HAP-1 (cell line): ENCODE measurements around the gene EYS.

ENCODE experiments used
- DNase-seq, 2 experiments: peaks; one replicate each; pipeline ENCODE4 v3.0.0-alpha.2; 2016 to 2020; ENCODE audit warnings: low spot score in 2 of 2
- H3K27me3 ChIP-seq: fragments of 250-450 bp; sonication (Bioruptor Pico); 2 replicates; pipeline ENCODE4 v1.5.1; 2020; ENCODE audit warnings: low read depth, mild to moderate bottlenecking, moderate library complexity
- H3K36me3 ChIP-seq: fragments of 250-450 bp; sonication (Bioruptor Pico); replicated peaks from 2 replicates; pipeline ENCODE4 v1.5.1; 2020; ENCODE audit warnings: mild to moderate bottlenecking
- H3K4me1 ChIP-seq: fragments of 250-450 bp; sonication (Bioruptor Pico); 2 replicates; pipeline ENCODE4 v1.5.1; 2020; ENCODE audit warnings: mild to moderate bottlenecking
- H3K4me3 ChIP-seq: fragments of 250-450 bp; sonication (Bioruptor Pico); 2 replicates; pipeline ENCODE4 v1.5.1; 2020; ENCODE audit warnings: mild to moderate bottlenecking, moderate library complexity
- H3K9me3 ChIP-seq: fragments of 250-450 bp; sonication (Bioruptor Pico); 2 replicates; pipeline ENCODE4 v1.5.1; 2020; ENCODE audit warnings: mild to moderate bottlenecking, moderate library complexity
- in situ Hi-C: fragments of 300-500 bp; cut with MboI; formaldehyde crosslinking; loops from 3 replicates; pipeline ENCODE4 v1.14.3; 2020; ENCODE audit warnings: low sequenced_read_pairs, inconsistent platforms, mixed read lengths

Gene EYS

GRCh38 chr6:64326939-64327338 lies 1380.1 kb downstream of the EYS start:
- Histone ChIP-seq H3K4me3 (no peak overlapping the region), H3K4me1 (no peaks in the 10 kb centered on the region), H3K27me3 (no peaks in the 10 kb centered on the region), H3K9me3 (no peaks in the 10 kb centered on the region), H3K36me3 (no peaks in the 10 kb centered on the region)
- no peak for DNase-seq
- in situ Hi-C loops, result loop anchor here (10.0 kb wide), 1 partner anchor 312 kb away; no protein-coding TSS in a partner anchor

- H3K27me3 ChIP-seq, result no peaks in the 10 kb centered on the region
- no peak for DNase-seq
- no peaks in the 10 kb centered on the region for H3K36me3 ChIP-seq
- H3K9me3 ChIP-seq, result no peaks in the 10 kb centered on the region
- H3K4me1 ChIP-seq, result no peaks in the 10 kb centered on the region
- H3K4me3 ChIP-seq, result no peak overlapping the region
- in situ Hi-C loops, result loop anchor here (10.0 kb wide), 1 partner anchor 310 kb away; no protein-coding TSS in a partner anchor
Measured at GRCh38 chr6:64325093-64325492, 1381.9 kb downstream of the EYS start.

- H3K9me3 ChIP-seq, result no peaks in the 10 kb centered on the region
- no peaks in the 10 kb centered on the region for H3K36me3 ChIP-seq
- H3K4me3 ChIP-seq, result no peak overlapping the region
- no peaks in the 10 kb centered on the region for H3K27me3 ChIP-seq
- DNase-seq, result no peak
- H3K4me1 ChIP-seq, result no peaks in the 10 kb centered on the region
- in situ Hi-C loops, result no loop called here
Measured at GRCh38 chr6:64310214-64310613, 1396.8 kb downstream of the EYS start.

- no peaks in the 10 kb centered on the region for H3K27me3 ChIP-seq
- H3K4me1 ChIP-seq, result peaks cover 5% of the 10 kb centered on the region; the same call in 1 of the 2 replicates
- H3K36me3 ChIP-seq, result no peaks in the 10 kb centered on the region
- DNase-seq, result no peak
- no peak overlapping the region for H3K4me3 ChIP-seq
- no peaks in the 10 kb centered on the region for H3K9me3 ChIP-seq
- in situ Hi-C loops, result no loop called here
Measured at GRCh38 chr6:64301307-64302236, 1405.5 kb downstream of the EYS start.

- in situ Hi-C loops, result no loop called here
Measured at GRCh38 chr6:64299176-64299575, 1407.8 kb downstream of the EYS start.

GRCh38 chr6:64294034-64294433 lies 1413.0 kb downstream of the EYS start:
- Histone ChIP-seq H3K27me3 (no peaks in the 10 kb centered on the region), H3K4me1 (peaks cover under 1% of the 10 kb centered on the region; the same call in 1 of the 2 replicates), H3K9me3 (no peaks in the 10 kb centered on the region), H3K36me3 (no peaks in the 10 kb centered on the region), H3K4me3 (no peak overlapping the region)
- in situ Hi-C loops, result no loop called here
- no peak for DNase-seq

More at GRCh38 chr6:64299176-64299575, 1407.8 kb downstream of the EYS start:
- no peaks in the 10 kb centered on the region for H3K9me3 ChIP-seq
- H3K27me3 ChIP-seq, result no peaks in the 10 kb centered on the region
- H3K36me3 ChIP-seq, result no peaks in the 10 kb centered on the region
- H3K4me3 ChIP-seq, result no peak overlapping the region
- H3K4me1 ChIP-seq, result peaks cover 5% of the 10 kb centered on the region; the same call in 1 of the 2 replicates
- DNase-seq, result peak; percentile 48

GRCh38 chr6:64293298-64293697 lies 1413.7 kb downstream of the EYS start:
- H3K9me3 ChIP-seq, result no peaks in the 10 kb centered on the region
- in situ Hi-C loops, result no loop called here
- H3K4me1 ChIP-seq, result no peaks in the 10 kb centered on the region
- H3K36me3 ChIP-seq, result no peaks in the 10 kb centered on the region
- DNase-seq, result no peak
- no peaks in the 10 kb centered on the region for H3K27me3 ChIP-seq
- H3K4me3 ChIP-seq, result no peak overlapping the region

- Histone ChIP-seq H3K9me3 (no peaks in the 10 kb centered on the region), H3K4me1 (no peaks in the 10 kb centered on the region), H3K36me3 (no peaks in the 10 kb centered on the region), H3K27me3 (no peaks in the 10 kb centered on the region), H3K4me3 (no peak overlapping the region)
- no peak for DNase-seq
- in situ Hi-C loops, result no loop called here
Measured at GRCh38 chr6:64290867-64291266, 1416.2 kb downstream of the EYS start.

GRCh38 chr6:64289931-64290330 lies 1417.1 kb downstream of the EYS start:
- in situ Hi-C loops, result no loop called here
- H3K9me3 ChIP-seq, result no peaks in the 10 kb centered on the region
- no peak overlapping the region for H3K4me3 ChIP-seq
- H3K36me3 ChIP-seq, result no peaks in the 10 kb centered on the region
- DNase-seq, result no peak
- no peaks in the 10 kb centered on the region for H3K4me1 ChIP-seq
- H3K27me3 ChIP-seq, result no peaks in the 10 kb centered on the region

- H3K9me3 ChIP-seq, result no peaks in the 10 kb centered on the region
Measured at GRCh38 chr6:64288351-64288750, 1418.7 kb downstream of the EYS start.

GRCh38 chr6:64281167-64281566 lies 1425.9 kb downstream of the EYS start:
- Histone ChIP-seq H3K4me1 (no peaks in the 10 kb centered on the region), H3K9me3 (no peaks in the 10 kb centered on the region), H3K4me3 (no peak overlapping the region), H3K36me3 (no peaks in the 10 kb centered on the region), H3K27me3 (no peaks in the 10 kb centered on the region)
- no peak for DNase-seq
- in situ Hi-C loops, result no loop called here

More at GRCh38 chr6:64288351-64288750, 1418.7 kb downstream of the EYS start:
- no peak for DNase-seq
- no peaks in the 10 kb centered on the region for H3K36me3 ChIP-seq
- no peaks in the 10 kb centered on the region for H3K27me3 ChIP-seq
- in situ Hi-C loops, result no loop called here
- H3K4me1 ChIP-seq, result no peaks in the 10 kb centered on the region
- H3K4me3 ChIP-seq, result no peak overlapping the region

- Histone ChIP-seq H3K27me3 (no peaks in the 10 kb centered on the region), H3K4me1 (no peaks in the 10 kb centered on the region), H3K9me3 (no peaks in the 10 kb centered on the region), H3K4me3 (no peak overlapping the region), H3K36me3 (no peaks in the 10 kb centered on the region)
- peak; percentile 55 to 58 for DNase-seq
- in situ Hi-C loops, result no loop called here
Measured at GRCh38 chr6:64280569-64280968, 1426.5 kb downstream of the EYS start.

GRCh38 chr6:64270083-64270482 lies 1436.9 kb downstream of the EYS start:
- in situ Hi-C loops, result no loop called here
- no peaks in the 10 kb centered on the region for H3K27me3 ChIP-seq
- DNase-seq, result no peak
- no peaks in the 10 kb centered on the region for H3K4me1 ChIP-seq
- no peaks in the 10 kb centered on the region for H3K36me3 ChIP-seq
- no peak overlapping the region for H3K4me3 ChIP-seq
- no peaks in the 10 kb centered on the region for H3K9me3 ChIP-seq

GRCh38 chr6:64266351-64266821 lies 1440.6 kb downstream of the EYS start:
- Histone ChIP-seq H3K4me3 (no peak overlapping the region), H3K36me3 (no peaks in the 10 kb centered on the region), H3K4me1 (peaks cover 4% of the 10 kb centered on the region; the same call in 1 of the 2 replicates), H3K9me3 (no peaks in the 10 kb centered on the region), H3K27me3 (no peaks in the 10 kb centered on the region)
- DNase-seq, result no peak
- in situ Hi-C loops, result no loop called here
